GM12878 (cell line): ENCODE measurements around the gene NR6A1.

ENCODE experiments used
- EGR1 ChIP-seq, 2 experiments: IDR thresholded peaks; 1 replicate in 1 of 2; 2 replicates in 1 of 2; pipeline ENCODE4 v1.6.1; 2011 to 2012; ENCODE audit warnings: low read depth in 2 of 2, low read length in 2 of 2, borderline replicate concordance in 1 of 2, mild to moderate bottlenecking in 1 of 2, moderate library complexity in 1 of 2
- TF ChIP-seq, protein P1 (sequence below): IDR thresholded peaks from 2 replicates; pipeline ENCODE4 v1.6.1; 2012; ENCODE audit warnings: mild to moderate bottlenecking, low read depth, low read length

GRCh38 chr9:124671861-124672260, 99.2 kb downstream of the NR6A1 start:
- no peak for TF ChIP-seq EGR1 (IDR thresholded peaks at IDR 0.05; ENCODE audit: borderline replicate concordance in 1 of 2, low read depth in 2 of 2, low read length in 2 of 2)
- TF ChIP-seq, protein P1, sequence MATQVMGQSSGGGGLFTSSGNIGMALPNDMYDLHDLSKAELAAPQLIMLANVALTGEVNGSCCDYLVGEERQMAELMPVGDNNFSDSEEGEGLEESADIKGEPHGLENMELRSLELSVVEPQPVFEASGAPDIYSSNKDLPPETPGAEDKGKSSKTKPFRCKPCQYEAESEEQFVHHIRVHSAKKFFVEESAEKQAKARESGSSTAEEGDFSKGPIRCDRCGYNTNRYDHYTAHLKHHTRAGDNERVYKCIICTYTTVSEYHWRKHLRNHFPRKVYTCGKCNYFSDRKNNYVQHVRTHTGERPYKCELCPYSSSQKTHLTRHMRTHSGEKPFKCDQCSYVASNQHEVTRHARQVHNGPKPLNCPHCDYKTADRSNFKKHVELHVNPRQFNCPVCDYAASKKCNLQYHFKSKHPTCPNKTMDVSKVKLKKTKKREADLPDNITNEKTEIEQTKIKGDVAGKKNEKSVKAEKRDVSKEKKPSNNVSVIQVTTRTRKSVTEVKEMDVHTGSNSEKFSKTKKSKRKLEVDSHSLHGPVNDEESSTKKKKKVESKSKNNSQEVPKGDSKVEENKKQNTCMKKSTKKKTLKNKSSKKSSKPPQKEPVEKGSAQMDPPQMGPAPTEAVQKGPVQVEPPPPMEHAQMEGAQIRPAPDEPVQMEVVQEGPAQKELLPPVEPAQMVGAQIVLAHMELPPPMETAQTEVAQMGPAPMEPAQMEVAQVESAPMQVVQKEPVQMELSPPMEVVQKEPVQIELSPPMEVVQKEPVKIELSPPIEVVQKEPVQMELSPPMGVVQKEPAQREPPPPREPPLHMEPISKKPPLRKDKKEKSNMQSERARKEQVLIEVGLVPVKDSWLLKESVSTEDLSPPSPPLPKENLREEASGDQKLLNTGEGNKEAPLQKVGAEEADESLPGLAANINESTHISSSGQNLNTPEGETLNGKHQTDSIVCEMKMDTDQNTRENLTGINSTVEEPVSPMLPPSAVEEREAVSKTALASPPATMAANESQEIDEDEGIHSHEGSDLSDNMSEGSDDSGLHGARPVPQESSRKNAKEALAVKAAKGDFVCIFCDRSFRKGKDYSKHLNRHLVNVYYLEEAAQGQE: no peak
